B cell (primary cell): ENCODE data around the gene A1CF. TPM values are rescaled to one million over a fixed set of nuclear protein-coding genes. Genes with fewer than 3 reads are reported as not detected.

ENCODE experiments used
- ATAC-seq: fragments of 200-7000 bp; cut with Tn5 transposase; one replicate; pipeline ENCODE4 v1.10.0; 2021; ENCODE audit warnings: low read depth, mild to moderate bottlenecking, moderate number of reproducible peaks, moderate library complexity
- CTCF ChIA-PET: fragments of 350-600 bp; sonication (Branson Sonifier 250); formaldehyde crosslinking; loops from one replicate; lab custom pipeline; 2021; ENCODE audit warnings: antibody characterized with exemption, inconsistent platforms; lab: Charles Lee
- POLR2A ChIA-PET: fragments of 350-600 bp; sonication (Branson Sonifier 250); formaldehyde crosslinking; loops from one replicate; lab custom pipeline; 2021; ENCODE audit warnings: antibody characterized with exemption; lab: Charles Lee
- DNase-seq: peaks from one replicate; pipeline ENCODE4 v3.0.0; 2013
- H2AFZ ChIP-seq: 2 replicates; pipeline ENCODE4 v1.6.1; 2012; ENCODE audit warnings: mild to moderate bottlenecking, low read depth, low read length; ENCODE audit not compliant: insufficient read depth, poor library complexity, severe bottlenecking
- H3K27ac ChIP-seq, 2 donors: 1 replicate in 1 of 2; 2 replicates in 1 of 2; pipeline ENCODE4 v1.5.1; 2012 to 2013; ENCODE audit warnings: low read length in 2 of 2, mild to moderate bottlenecking in 2 of 2, moderate library complexity in 1 of 2
- H3K27me3 ChIP-seq, 4 experiments: fragments of 200-600 bp in 1 of 4; sonication (generic) in 1 of 4; replicated peaks in 1 of 4; 1 replicate in 2 of 4; 2 replicates in 2 of 4; pipeline versions ENCODE4 v1.6.1 to v1.7.0; 2013 to 2016; ENCODE audit warnings: low read length in 3 of 4, mild to moderate bottlenecking in 2 of 4, mixed read lengths in 1 of 4, moderate library complexity in 1 of 4; ENCODE audit not compliant: insufficient read depth in 4 of 4, control insufficient read depth in 3 of 4; ENCODE audit errors: control extremely low read depth in 1 of 4
- H3K36me3 ChIP-seq, 2 experiments: replicated peaks in 1 of 2; 1 replicate in 1 of 2; 2 replicates in 1 of 2; pipeline versions ENCODE4 v1.6.1 to v1.7.1; 2013; ENCODE audit warnings: low read length in 1 of 2; ENCODE audit not compliant: insufficient read depth in 2 of 2, control insufficient read depth in 1 of 2; ENCODE audit errors: control extremely low read depth in 1 of 2, extremely low read depth in 1 of 2
- H3K4me1 ChIP-seq, 2 donors: fragments of 200-600 bp in 1 of 2; sonication (generic) in 1 of 2; 1 replicate in 1 of 2; 2 replicates in 1 of 2; pipeline versions ENCODE4 v1.5.1 to v1.6.1; 2013 to 2017; ENCODE audit warnings: low read length in 2 of 2; ENCODE audit not compliant: control insufficient read depth in 2 of 2, insufficient read depth in 2 of 2
- H3K4me2 ChIP-seq: replicated peaks from 2 replicates; pipeline ENCODE3; 2012; ENCODE audit warnings: mild to moderate bottlenecking, low read depth, low read length; ENCODE audit not compliant: poor library complexity, severe bottlenecking
- H3K4me3 ChIP-seq, 5 experiments: fragments of 200-600 bp in 1 of 5; sonication (generic) in 1 of 5; 1 replicate in 3 of 5; 2 replicates in 2 of 5; pipeline versions ENCODE4 v1.5.1 to v1.7.0; 2011 to 2016; ENCODE audit warnings: low read length in 4 of 5, mild to moderate bottlenecking in 4 of 5, low read depth in 2 of 5, control low read depth in 1 of 5, moderate library complexity in 1 of 5; ENCODE audit not compliant: insufficient read depth in 1 of 5; ENCODE audit errors: control extremely low read depth in 1 of 5, extremely low read depth in 1 of 5
- H3K79me2 ChIP-seq: fragments of 200-600 bp; sonication (generic); one replicate; pipeline ENCODE4 v1.6.0; 2016; ENCODE audit warnings: low read length; ENCODE audit not compliant: control insufficient read depth, insufficient read depth
- H3K9ac ChIP-seq: fragments of 200-600 bp; sonication (generic); 2 replicates; pipeline ENCODE4 v1.6.1; 2017; ENCODE audit warnings: mild to moderate bottlenecking, low read length, moderate library complexity
- H3K9me3 ChIP-seq, 3 donors: one replicate each; pipeline versions ENCODE4 v1.6.1 to v1.7.1; 2013; ENCODE audit warnings: low read length in 2 of 3; ENCODE audit not compliant: control insufficient read depth in 2 of 3, insufficient read depth in 1 of 3; ENCODE audit errors: control extremely low read depth in 1 of 3
- H4K20me1 ChIP-seq: 2 replicates; pipeline ENCODE4 v1.6.0; 2012; ENCODE audit warnings: mild to moderate bottlenecking, low read length; ENCODE audit not compliant: insufficient read depth, control insufficient read depth, poor library complexity, severe bottlenecking
- H3K27ac Mint-ChIP-seq: one replicate; pipeline ENCODE4 v1.8.0; 2021; ENCODE audit warnings: mixed read lengths
- H3K27me3 Mint-ChIP-seq: one replicate; pipeline ENCODE4 v1.8.0; 2021; ENCODE audit warnings: mixed read lengths
- H3K4me1 Mint-ChIP-seq: one replicate; pipeline ENCODE4 v1.8.0; 2021; ENCODE audit warnings: mixed read lengths
- H3K4me3 Mint-ChIP-seq: one replicate; pipeline ENCODE4 v1.8.0; 2021; ENCODE audit warnings: mixed read lengths
- H3K9me3 Mint-ChIP-seq: one replicate; pipeline ENCODE4 v1.8.0; 2022; ENCODE audit warnings: mixed read lengths; ENCODE audit not compliant: insufficient read depth
- CTCF ChIP-seq: fragments of 200-600 bp; IDR thresholded peaks from one replicate; pipeline ENCODE4 v1.8.0; 2022; ENCODE audit warnings: antibody characterized with exemption, mild to moderate bottlenecking
- EZH2 ChIP-seq: IDR thresholded peaks from 2 replicates; pipeline ENCODE4 v1.6.1; 2012; ENCODE audit warnings: borderline replicate concordance, low read depth, mild to moderate bottlenecking, moderate library complexity, low read length; ENCODE audit not compliant: insufficient read depth, poor library complexity, severe bottlenecking
- WGBS: methylation state at CpG from one replicate; pipeline ENCODE4 v1.1.5; 2013; ENCODE audit warnings: missing lambda C conversion rate; ENCODE audit not compliant: insufficient coverage; 5-methylcytosine and 5-hydroxymethylcytosine counted together
- intact Hi-C: fragments of 100-400 bp; cut with micrococcal nuclease; formaldehyde crosslinking; loops from one replicate; pipeline ENCODE4 v1.10.0; 2022
- polyA plus RNA-seq: library from polyadenylated mRNA; depleted of rRNA; stranded (reverse); fragments of >200 nt; gene quantifications from 2 replicates; pipeline ENCODE4 v1.2.3, GENCODE V29; 2012
- total RNA-seq, 2 donors: library from RNA; stranded (reverse); fragments of 120-200 nt in 1 of 2; gene quantifications; 1 replicate in 1 of 2; 2 replicates in 1 of 2; pipeline versions ENCODE4 v1.2.3 to v1.2.4, GENCODE V29; 2013 to 2022

Gene A1CF
- total and polyA plus RNA-seq, 2 donors (not counting 1 experiment from before 2014, with no cell fraction given), result not detected

- DNase-seq (no peak), ATAC-seq (no peak)
- no peak overlapping the region for H3K4me3 Mint-ChIP-seq
- intact Hi-C loops, result no loop called here
- no peak overlapping the region for H3K9ac ChIP-seq
- no CpG with 5 or more reads among the region's 2 CpGs for WGBS
- peaks cover 0 to 3% (median 0%) of the 10 kb centered on the region in 4 experiments for H3K27me3 ChIP-seq
- H3K36me3 ChIP-seq, result no peaks in the 10 kb centered on the region
- no peak overlapping the region for H3K27ac ChIP-seq
- H3K27ac Mint-ChIP-seq, result no peak overlapping the region
- TF ChIP-seq EZH2, result no peak
- TF ChIP-seq CTCF, result no peak
- H2AFZ ChIP-seq, result no peak overlapping the region
- no peaks in the 10 kb centered on the region for H3K79me2 ChIP-seq
- ChIA-PET POLR2A (no interaction called here), CTCF (no interaction called here)
- peaks cover 6% of the 10 kb centered on the region for H3K27me3 Mint-ChIP-seq
- H4K20me1 ChIP-seq, result no peaks in the 10 kb centered on the region
- no peak overlapping the region for H3K4me2 ChIP-seq
- peaks cover 0 to under 1% (median 0%) of the 10 kb centered on the region in 3 donors for H3K9me3 ChIP-seq
- H3K4me1 ChIP-seq, result no peaks in the 10 kb centered on the region
- H3K4me3 ChIP-seq, result no peak overlapping the region
- no peaks in the 10 kb centered on the region for H3K9me3 Mint-ChIP-seq
- H3K4me1 Mint-ChIP-seq, result no peaks in the 10 kb centered on the region
These were observed 7.0 kb upstream of the A1CF start for GRCh38 chr10:50892467-50892866.

- Histone ChIP-seq H3K9me3 (no peaks in the 10 kb centered on the region), H3K27me3 (peaks cover 0 to 4% (median 2%) of the 10 kb centered on the region in 4 experiments), H3K27ac (no peak overlapping the region), H3K36me3 (no peaks in the 10 kb centered on the region), H3K4me2 (no peak overlapping the region), H2AFZ (no peak overlapping the region), H4K20me1 (no peaks in the 10 kb centered on the region), H3K79me2 (no peaks in the 10 kb centered on the region), H3K4me3 (no peak overlapping the region), H3K4me1 (no peaks in the 10 kb centered on the region), H3K9ac (no peak overlapping the region)
- DNase-seq (no peak), ATAC-seq (no peak)
- CTCF ChIA-PET, result no interaction called here
- WGBS, result 89% methylated on average over 1 of the region's 3 CpGs
- no peak overlapping the region for H3K4me3 Mint-ChIP-seq
- intact Hi-C loops, result no loop called here
- H3K27ac Mint-ChIP-seq, result no peak overlapping the region
- H3K9me3 Mint-ChIP-seq, result no peaks in the 10 kb centered on the region
- H3K27me3 Mint-ChIP-seq, result peaks cover 15% of the 10 kb centered on the region
- POLR2A ChIA-PET, result no interaction called here
- TF ChIP-seq EZH2 (no peak), CTCF (no peak)
- H3K4me1 Mint-ChIP-seq, result no peaks in the 10 kb centered on the region
These were observed 1.1 kb downstream of the A1CF start for GRCh38 chr10:50884302-50884701.
